ENCODE results near the gene POU5F2. TPM values are rescaled to one million over a fixed set of nuclear protein-coding genes. Genes with fewer than 3 reads are reported as not detected.

POU5F2 gene
- total and polyA plus RNA-seq, 2 of the 8 experiments (the other 6 are each of a cell fraction or from before 2014, with no cell fraction given): 0.06 to 0.08 TPM

DNA sequence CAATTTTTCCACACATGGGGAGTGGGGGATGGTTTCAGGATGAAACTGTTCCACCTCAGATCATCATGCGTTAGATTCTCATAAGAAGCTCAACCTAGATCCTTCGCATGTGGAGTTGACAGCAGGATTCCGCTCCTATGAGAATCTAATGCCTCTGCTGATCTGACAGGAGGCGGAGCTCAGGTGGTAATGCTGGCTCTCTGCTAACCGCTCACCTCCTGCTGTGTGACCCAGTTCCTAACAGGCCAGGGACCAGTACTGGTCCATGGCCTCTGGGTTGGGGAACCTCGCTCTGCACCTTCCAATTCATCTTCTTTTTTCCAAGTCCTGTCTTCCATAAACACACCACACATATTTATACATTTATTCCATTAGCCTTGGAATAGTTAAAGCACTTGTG, 33.0 kb downstream of the POU5F2 start:
- WGBS, 2 experiments (ENCODE audit: extremely low coverage in 1 of 2, insufficient coverage in 1 of 2, insufficient read length in 1 of 2, insufficient replicate concordance in 2 of 2, low coverage in 1 of 2, low lambda C conversion rate in 2 of 2, missing lambda C conversion rate in 1 of 2): 83% methylated on average over 6 of the region's 6 CpGs; no CpG with 5 or more reads in 1 of the 2 experiments
- Histone ChIP-seq H3K79me1 (ENCODE audit: low read depth, low read length) (no peaks in the 10 kb centered on the region), H3K36me3 (ENCODE audit: control insufficient read depth in 2 of 4, insufficient read depth in 4 of 4, low read length in 3 of 4) (no peaks in the 10 kb centered on the region), H3K27me3 (replicated peaks in 1 of 4; ENCODE audit: control insufficient read depth in 3 of 4, extremely low read depth in 1 of 4, insufficient read depth in 3 of 4, low read length in 3 of 4) (no peaks in the 10 kb centered on the region), H4K20me1 (replicated peaks in 1 of 2; ENCODE audit: control insufficient read depth in 1 of 2, insufficient read depth in 2 of 2, low read length in 2 of 2) (no peaks in the 10 kb centered on the region), H2BK12ac (ENCODE audit: low read depth, low read length) (no peak overlapping the region), H3K14ac (ENCODE audit: insufficient read length) (no peak overlapping the region), H4K91ac (replicated peaks; ENCODE audit: insufficient read length, low read length) (no peak overlapping the region), H3K9me3 (ENCODE audit: insufficient read depth in 2 of 2, low read depth in 1 of 2, low read length in 1 of 2) (no peaks in the 10 kb centered on the region), H2BK120ac (replicated peaks; ENCODE audit: low read depth, low read length) (no peak overlapping the region), H3K23ac (ENCODE audit: insufficient read length) (no peak overlapping the region), H3K4me1 (replicated peaks in 1 of 4; ENCODE audit: control insufficient read depth in 3 of 4, insufficient read depth in 4 of 4, low read length in 3 of 4) (no peaks in the 10 kb centered on the region), H2BK5ac (ENCODE audit: low read depth, low read length) (no peak overlapping the region), H3K4ac (replicated peaks; ENCODE audit: insufficient read length, low read depth, low read length) (no peak overlapping the region), H4K5ac (ENCODE audit: insufficient read length, low read depth, low read length) (no peak overlapping the region), H3K4me3 (ENCODE audit: extremely low read depth in 1 of 4, insufficient read depth in 2 of 4, low read depth in 3 of 4, low read length in 4 of 4) (no peak overlapping the region), H2AFZ (ENCODE audit: low read length) (no peak overlapping the region), H2BK15ac (ENCODE audit: low read length) (no peak overlapping the region), H4K8ac (ENCODE audit: extremely low read depth, insufficient read depth, low read length) (no peak overlapping the region), H3K9ac (replicated peaks in 1 of 4; ENCODE audit: extremely low read depth in 1 of 4, low read depth in 3 of 4, low read length in 3 of 4) (no peak overlapping the region), H3K23me2 (ENCODE audit: low read depth, low read length) (no peaks in the 10 kb centered on the region), H3K27ac (ENCODE audit: low read depth, low read length) (no peak overlapping the region), H3K56ac (replicated peaks; ENCODE audit: insufficient read length, low read depth, low read length) (no peak overlapping the region), H2BK20ac (ENCODE audit: low read length) (no peak overlapping the region), H3K18ac (ENCODE audit: extremely low read depth, low read length) (no peak overlapping the region), H3K79me2 (ENCODE audit: control insufficient read depth in 1 of 2, insufficient read depth in 2 of 2, low read length in 2 of 2) (no peaks in the 10 kb centered on the region), H2AK5ac (ENCODE audit: low read depth, low read length) (no peak overlapping the region), H3K4me2 (ENCODE audit: insufficient read depth in 1 of 2, low read depth in 2 of 2, low read length in 2 of 2) (no peak overlapping the region)
- FAIRE-seq (no peak), DNase-seq (ENCODE audit: low read depth in 1 of 2, low spot score in 2 of 2) (no peak)
- CTCF ChIA-PET (ENCODE audit: partially characterized antibody): interaction anchor here (0.8 to 1.2 kb wide), 3 partner anchors 34 to 93 kb away, joined by 3 to 6 read pairs (median 4); no protein-coding TSS in a partner anchor
- TF ChIP-seq JUND (IDR thresholded peaks at IDR 0.05; ENCODE audit: low read length) (no peak), JUN (IDR thresholded peaks at IDR 0.05; ENCODE audit: low read depth, low read length) (no peak), E2F6 (IDR thresholded peaks at IDR 0.05) (no peak), NRF1 (IDR thresholded peaks at IDR 0.05; ENCODE audit: low read depth, low read length) (no peak), POLR2AphosphoS5 (IDR thresholded peaks at IDR 0.05; ENCODE audit: low read depth, low read length) (no peak)
- TF ChIP-seq, protein P1, sequence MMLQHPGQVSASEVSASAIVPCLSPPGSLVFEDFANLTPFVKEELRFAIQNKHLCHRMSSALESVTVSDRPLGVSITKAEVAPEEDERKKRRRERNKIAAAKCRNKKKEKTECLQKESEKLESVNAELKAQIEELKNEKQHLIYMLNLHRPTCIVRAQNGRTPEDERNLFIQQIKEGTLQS (IDR thresholded peaks at IDR 0.05; ENCODE audit: insufficient read depth, low read depth, low read length): no peak
- POLR2A ChIA-PET (ENCODE audit: partially characterized antibody): no interaction called here
